NT2/D1 (cell line): Measurements from ENCODE around the gene PCYOX1L.

Experiments
- YY1 ChIP-seq: IDR thresholded peaks from 2 replicates; pipeline ENCODE4 v1.6.1; 2011; ENCODE audit not compliant: insufficient read length, insufficient read depth
- ZNF274 ChIP-seq: IDR thresholded peaks from 2 replicates; pipeline ENCODE4 v1.6.1; 2011; ENCODE audit warnings: mild to moderate bottlenecking, low read depth, low read length

GRCh38 chr5:149315753-149316152, 42.1 kb upstream of the PCYOX1L start:
- TF ChIP-seq ZNF274: no peak
- TF ChIP-seq YY1: no peak
